GM19397 (cell line): Measurements from ENCODE around the gene HMG20A.
"Not testable (repeated sequence)": the region's sequence is repeated elsewhere in the genome, so short reads cannot be mapped to it uniquely, and the experiment has no call there.

Experiments used
- ATAC-seq: cut with Tn5 transposase; IDR thresholded peaks from one replicate; pipeline ENCODE4 v1.9.1; 2021; ENCODE audit warnings: mild to moderate bottlenecking, moderate library complexity; ENCODE audit not compliant: unreplicated experiment

The HMG20A gene

DNA sequence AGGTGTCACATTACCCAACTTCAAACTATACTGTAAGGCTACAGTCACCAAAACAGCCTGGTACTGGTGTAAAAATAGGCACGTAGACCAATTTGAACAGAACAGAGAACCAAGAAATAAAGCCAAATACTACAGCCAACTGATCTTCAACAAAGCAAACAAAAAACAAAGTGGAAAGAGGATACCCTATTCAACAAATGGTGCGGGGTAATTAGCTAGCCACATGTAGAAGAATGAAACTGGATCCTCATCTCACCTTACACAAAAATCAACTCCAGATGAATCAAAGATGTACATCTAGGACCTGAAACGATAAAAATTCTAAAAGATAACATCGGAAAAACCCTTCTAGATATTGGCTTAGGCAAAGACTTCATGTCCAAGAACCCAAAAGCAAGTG lies 13.8 kb upstream of the HMG20A start:
- ATAC-seq: no peak

DNA sequence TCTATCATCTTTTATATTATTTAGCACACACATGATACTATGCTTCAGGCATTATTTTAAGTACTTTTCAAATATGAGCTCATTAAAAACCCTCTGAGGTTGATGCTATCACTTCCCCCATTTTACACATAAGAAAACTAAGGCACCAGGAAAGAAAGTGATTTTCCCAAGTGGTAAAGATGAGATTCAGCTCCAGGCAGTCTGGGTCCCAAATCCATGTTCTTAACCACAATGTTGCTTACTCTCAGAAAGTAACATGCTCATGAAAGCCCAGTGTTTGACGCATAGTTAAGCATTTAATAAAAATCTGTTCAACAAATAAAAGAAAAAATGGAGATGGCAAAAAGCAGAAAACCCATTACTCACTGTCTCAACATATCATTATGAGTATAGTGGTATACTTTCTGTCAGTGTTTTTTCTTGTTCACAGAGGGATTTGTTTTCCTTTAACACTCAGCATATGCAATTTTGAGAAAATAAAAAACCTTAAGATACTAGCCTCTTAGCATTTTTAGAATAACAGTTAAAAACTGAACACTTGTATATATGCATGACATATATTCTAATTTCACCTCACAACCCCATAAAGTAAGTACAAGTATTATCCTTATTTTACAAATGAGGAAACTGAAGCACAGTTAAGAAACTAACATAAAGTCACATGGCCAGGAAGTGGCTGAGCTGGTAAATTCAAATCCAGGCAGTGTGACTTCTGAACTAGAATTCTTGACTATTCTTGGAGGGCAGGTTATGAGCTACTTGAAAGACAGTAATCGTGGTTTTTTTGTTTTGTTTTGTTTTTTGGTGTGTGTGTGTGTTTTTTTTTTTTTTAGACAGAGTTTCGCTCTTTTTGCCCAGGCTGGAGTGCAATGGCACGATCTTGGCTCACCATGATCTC lies 11.2 kb upstream of the HMG20A start:
- peak; percentile 75 for ATAC-seq

DNA sequence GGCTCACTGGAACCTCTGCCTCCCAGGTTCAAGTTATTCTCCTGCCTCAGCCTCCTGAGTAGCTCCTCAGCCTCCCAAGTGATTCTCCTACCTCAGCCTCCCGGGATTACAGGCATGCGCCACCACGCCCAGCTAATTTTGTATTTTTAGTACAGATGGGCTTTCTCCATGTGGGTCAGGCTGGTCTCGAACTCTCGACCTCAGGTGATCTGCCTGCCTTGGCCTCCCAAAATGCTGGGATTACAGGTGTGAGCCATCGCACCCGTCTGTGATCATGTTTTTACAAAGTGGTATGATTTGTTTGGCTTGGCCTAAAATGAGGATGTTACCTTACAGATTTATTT lies 10.6 kb upstream of the HMG20A start:
- ATAC-seq: not testable (repeated sequence)

DNA sequence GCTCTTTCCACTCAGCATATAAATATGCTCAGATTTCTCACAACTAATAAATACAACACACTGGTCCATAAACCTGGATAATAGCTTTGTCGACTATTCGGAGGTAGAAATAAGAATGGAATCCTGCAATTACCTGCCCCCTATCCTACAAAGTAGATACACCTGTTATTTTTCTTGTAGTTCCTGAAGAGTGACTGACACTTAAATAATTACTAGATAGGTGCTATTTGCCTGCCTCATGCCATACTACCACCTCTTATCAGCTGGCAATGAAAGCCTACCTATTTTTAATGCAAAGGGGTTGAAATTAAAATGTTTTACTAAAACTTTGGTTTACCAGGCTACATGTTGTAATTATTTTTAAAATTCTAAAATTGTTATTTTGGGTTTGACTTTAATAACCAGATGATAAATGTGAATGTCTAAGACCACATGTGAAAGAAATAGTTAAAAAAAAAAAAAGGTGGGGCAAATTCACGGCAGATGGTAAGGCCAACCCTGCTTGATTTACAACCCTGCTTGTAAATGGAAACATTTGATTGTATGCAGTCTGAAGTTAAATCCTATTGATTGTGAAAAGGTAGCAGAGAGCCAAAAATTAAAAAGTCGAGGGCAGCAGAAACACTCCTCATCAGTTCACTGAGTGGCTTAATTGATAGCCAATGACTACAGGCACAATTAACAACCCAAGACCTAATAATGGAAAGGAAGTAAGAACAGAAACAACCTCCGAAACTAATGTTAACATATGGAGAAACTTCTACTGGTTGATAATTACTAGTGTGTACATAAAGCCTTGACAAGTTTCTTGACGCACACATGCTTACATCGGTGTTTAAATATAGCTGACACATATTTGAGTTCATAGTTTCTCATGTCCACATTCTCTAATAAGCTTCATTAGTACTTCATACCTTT lies 9.7 kb upstream of the HMG20A start:
- no peak for ATAC-seq

DNA sequence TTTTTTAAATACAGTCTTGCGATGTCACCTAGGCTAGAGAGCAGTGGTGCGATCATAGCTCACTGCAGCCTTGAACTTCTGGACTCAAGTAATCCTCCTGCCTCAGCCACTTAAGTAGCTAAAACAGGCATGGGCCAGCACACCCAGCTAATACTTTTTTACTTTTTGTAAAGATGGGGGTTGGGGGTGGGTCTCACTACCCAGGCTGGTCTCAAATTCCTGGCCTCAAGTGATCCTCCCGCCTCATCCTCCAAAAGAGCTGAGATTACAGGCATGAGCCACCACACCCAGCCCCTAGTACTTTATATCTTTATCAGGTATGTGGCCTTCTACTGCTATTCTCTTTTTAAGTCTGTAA lies 9.1 kb upstream of the HMG20A start:
- ATAC-seq: no peak

DNA sequence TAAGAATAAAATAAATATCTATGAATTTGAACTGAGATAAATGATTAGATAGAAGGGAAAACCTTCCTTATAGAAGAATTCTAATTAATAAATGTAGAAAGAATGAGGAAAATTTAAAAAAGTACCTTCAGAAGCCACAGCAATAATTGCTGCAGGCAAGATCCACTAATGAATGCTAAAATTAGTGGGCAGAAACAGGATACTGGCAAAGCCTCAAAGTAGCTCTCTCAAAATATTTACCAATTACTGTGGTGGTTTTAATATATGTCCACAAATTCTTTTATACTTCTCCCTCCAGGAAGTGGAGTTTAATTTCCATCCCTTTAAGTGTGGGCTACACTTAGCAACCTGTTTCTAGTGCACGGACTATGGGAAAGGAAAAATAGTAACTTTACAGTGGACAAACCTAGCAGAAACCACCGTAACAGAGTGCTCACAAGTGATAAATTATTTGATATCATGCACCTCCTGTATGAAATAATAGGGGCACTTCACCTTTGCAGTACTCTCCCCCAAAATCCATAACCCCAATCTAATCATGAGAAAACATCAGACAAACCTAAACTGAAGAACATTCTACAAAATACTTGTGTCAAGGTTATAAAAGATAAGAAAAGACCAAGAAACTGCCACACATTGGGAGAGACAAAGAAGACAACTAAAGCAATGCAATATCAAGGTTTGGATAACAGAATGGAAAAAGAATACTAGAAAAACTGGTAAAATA lies 7.6 kb upstream of the HMG20A start:
- ATAC-seq: no peak

DNA sequence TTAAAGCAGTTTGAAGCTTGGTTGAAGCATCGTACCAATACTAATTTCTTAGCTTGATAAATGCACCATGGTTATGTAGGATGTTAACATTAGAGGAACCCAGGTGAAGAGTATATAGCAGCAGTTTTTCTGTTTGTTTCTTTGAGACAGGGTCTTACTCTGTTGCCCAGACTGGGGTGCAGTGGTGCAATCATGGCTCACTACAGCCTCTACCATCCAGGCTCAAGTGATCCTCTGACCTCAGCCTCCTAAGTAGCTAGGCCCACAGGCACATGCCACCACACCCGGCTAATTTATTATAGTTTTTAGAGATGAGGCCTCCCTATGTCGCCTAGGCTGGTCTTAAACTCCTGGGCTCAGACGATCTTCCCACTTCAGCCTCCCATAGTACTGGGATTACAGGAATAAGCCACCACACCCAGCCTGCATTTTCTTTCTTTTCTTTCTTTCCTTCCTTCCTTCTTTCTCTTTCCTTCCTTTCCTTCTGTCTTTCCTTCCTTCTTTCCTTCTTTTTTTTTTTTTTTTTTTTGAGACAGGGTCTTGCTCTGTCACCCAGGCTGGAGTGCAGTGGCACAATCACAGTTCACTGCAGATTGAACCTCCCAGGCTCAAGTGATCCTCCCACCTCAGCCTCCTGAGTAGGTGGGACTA lies 6.9 kb upstream of the HMG20A start:
- ATAC-seq: no peak

DNA sequence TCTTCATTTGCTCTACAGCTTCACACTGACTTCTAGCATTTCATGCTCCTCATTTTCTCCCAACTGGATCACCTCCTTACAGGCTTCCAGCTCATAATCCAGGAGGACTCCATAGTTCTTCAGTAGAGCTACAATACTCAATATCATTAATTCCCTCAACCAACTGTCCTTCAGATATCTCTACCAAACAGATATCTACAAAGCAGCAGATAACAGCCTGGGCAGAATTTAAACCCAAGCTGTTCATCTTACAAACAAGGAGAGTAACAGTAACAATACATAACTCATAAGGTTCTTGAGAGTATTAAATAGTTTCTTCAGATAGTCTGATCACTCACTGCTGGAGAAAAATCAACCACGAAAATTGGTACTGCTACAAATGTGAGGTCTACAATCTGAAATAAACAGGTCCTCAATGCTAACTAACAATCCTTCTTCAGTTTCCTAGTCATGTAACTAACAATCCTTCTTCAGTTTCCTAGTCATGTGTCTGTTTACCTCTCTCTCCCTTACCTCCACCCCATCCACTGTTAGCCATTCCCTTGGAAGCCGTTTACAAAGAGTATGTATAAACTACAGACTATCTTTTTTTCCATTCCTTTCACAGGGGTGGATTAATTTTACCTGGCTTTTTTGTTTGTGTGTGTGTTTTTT lies 5.8 kb upstream of the HMG20A start:
- no peak for ATAC-seq

DNA sequence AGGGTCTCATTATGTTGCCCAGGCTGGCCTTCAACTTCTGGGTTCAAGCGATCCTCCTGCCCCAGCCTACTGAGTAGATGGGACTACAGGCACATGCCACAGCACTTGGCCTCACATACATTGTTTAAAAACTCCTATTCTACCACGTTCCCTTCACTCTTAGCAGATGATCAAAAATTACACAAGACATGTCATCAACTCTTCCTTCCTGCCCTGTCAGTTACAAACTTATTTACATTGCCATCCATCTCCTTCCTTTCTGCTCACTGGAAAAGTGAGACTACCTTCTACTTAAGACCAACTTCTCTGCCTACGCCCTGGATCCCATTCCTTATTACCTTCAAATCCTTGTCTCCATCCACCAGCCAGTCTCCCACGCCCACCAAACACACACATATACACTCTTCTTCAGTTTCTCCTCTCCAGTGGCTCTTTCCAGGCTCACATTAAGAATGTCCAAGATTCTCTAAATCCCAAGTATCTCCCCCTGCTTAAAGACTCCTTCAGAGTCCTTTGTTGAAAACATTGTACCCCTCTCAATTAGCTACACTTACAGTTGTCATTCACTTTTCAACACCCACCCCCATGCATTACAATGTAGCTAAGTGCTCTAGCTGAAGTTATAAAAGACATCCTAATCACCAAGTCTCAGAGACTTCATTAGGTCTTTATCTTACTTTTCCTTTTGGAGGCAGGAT lies 5.1 kb upstream of the HMG20A start:
- no peak for ATAC-seq

DNA sequence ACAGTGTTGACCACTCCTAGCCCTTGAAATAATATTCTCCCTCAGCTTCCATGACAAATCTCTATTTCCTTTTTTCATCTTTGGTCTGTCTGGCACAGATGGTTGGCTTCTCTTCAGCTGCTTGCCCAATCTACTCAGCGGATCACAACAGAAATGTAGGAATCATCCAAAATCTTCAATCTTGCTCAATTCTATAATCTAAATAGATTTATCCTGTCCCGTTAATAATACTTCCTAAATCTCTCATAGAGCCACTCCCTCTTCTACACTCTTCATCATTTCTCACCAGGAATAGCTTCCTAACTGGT lies 4.6 kb upstream of the HMG20A start:
- ATAC-seq: no peak

DNA sequence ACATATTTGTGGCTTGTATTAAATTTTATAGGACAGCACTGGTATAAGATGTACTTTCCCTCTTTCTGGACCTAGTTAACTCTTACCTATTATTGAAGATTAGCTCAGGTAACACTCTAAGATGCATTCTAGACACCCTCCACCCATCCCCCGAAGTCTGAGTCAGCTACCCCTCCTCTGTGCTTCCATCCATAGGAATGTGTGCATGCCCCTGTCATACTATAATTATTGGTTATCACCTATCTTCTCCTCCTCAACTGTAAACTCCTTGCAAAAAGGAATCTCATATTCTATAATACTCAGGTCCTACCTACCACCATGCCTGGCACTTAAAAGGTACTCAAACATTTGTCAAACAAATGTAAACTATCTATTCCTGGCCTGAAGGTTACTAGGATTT lies 3.7 kb upstream of the HMG20A start:
- ATAC-seq: no peak

DNA sequence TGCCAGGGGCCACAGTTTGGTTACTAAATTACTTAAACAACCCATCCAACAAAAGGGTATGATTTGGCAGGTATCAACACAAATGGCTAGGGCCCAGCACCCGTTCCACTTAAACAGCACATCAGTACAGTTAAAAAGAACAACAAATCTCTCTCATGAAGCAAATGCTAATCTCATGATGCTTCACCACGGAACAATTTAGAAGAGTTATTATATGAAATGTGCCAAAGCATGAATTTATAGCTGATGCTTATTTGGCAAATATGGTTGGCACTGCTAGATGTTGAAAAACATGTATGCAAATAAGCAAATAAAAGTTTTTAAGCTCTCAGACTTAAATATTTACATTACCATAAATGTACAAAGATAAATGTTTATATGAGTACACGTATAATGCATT lies 3.1 kb upstream of the HMG20A start:
- no peak for ATAC-seq

DNA sequence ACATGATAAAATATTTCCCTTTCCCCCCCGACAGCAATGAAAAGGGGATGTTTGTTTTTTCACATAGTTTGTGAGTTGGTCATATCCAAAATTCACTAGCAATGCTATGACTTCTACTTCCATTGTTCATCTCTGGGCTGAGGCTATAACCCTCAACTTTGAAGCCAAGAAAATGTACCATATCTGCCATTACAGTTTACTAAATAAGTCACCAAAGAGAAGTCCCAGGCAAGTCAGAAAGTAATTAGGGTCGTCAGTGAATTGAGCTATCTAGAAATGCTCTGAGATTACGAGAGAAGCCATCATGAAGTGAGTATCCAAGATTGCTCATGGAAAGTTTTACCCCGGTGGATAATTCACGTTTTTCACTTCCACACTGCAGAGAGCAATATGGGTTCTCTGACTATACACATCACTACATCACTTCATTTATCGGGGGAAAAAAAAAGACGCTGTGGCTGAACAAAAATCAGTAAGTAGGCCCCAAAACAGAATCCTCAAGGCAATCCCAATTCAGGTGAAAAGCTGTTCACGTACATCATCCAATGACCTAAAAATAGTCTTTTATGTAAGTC lies 2.2 kb upstream of the HMG20A start:
- no peak for ATAC-seq

DNA sequence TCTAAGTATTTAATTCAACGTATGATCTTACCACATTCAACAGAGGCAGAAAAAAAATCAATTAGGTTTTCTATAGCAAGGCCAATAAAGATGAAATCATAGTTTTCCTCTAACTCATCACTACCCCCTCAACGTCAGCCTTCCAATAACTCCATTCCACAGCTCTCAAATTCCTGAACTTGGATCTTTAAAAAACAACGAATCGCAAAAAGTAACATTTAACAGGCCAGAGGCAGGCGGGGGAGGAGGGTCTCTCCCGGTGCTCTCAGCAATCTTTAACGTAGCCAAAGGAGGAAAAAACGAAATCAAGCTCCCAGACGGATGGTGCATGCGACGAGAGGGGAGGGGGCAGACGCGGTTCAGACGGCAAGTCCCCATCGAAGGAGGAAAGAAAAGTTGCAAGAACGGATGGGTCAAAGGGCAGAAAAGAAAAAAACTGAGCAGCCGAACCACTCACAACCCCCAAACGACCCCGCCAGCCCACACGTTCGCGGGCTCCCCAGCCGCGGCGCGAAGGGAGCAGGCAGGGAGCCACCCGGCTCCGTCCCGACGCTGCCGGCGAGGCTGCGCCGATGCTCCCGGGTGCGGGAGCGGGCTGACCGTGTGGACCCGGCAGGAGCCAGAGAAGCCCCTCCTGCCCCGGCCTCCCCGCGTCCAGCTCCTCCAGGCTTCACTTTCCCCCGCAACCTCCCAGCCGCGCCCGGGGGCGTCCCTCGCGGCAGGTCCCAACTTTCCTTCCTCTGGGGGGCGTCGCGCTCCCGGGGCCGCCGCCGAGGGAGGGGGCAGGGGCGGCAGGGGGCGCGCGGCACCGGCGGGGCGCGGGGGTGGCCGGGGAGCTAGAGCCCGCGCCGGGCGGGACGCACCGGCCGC lies 1.5 kb upstream of the HMG20A start:
- ATAC-seq: peak; percentile 6

DNA sequence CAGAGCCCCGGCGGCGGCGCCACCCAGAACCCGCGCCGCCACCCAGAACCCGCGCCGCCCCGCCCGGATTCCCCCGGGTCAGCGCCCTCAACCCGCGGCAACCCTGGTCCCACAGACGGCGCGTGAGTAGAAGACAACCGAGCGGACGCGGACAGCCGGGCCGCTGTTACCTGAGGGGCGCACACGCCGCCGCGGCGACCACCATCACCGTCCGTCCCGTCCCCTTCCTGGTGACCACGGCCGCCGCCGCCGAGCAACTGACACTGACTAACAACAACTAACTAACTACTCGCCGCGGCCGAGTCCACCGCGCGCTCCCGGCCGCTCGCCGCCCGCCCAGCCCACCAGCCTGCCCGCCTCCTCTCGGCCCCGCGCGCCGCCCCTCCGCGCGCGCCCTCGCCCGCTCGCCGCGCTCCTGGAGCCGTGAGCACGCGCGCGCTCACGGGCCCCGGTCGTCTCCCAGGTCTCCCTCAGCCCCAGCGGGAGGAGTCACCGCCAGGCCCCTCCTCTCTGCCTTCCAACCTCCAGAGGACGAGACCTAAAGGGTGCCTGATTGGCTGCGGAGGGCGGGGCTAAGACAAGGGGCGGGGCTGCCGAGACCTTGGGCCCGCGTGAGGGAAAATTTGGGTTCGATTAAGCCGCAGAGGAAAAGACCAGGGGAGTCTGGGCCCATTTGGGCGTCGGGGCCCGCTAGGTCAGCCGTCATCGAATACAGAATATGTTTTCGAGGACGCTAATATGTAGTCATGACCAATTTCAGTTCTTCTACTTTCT lies 665 bp upstream of the HMG20A start, which contains the start of gene PEAK1:
PEAK1 (minus strand) TSS at position 269 of the 774 bp plus-strand sequence. CDS start 238,178 bp downstream, outside the sequence.
- peak; percentile 90 for ATAC-seq

DNA sequence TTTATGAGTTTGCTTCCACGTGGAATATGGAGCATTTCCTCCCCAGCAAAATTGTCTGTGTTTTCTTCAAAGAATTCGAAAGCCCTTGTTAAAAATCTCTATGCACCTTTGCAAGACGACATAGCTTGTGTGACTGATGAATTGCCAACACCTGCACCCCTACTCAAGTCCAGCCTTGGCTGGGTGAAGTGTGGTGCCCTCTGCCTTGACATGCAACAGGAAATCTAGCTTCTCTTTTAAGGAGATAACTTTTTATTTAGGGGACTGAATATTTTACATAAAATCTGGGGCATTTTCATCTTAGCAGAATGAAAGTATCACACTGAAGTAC lies 647 bp downstream of the HMG20A start:
- ATAC-seq: no peak

DNA sequence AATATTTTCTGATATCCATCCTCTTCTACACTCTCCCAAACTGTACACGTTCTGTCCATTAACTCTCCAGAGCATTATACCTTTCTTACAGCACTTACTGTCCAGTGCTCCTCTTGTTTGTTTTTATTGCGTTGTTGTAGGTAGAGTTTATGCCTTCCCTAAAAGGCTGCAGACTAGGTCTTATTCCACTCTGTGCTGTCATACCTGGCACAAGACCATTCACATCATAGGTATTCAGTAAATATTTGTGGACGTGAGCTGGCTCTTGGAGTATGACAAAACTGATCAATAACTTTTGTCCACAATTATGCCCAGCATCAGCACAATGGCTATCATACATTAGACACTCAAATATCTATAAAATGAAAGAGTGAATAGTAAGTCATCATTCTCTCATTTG lies 4.4 kb downstream of the HMG20A start:
- ATAC-seq: no peak

DNA sequence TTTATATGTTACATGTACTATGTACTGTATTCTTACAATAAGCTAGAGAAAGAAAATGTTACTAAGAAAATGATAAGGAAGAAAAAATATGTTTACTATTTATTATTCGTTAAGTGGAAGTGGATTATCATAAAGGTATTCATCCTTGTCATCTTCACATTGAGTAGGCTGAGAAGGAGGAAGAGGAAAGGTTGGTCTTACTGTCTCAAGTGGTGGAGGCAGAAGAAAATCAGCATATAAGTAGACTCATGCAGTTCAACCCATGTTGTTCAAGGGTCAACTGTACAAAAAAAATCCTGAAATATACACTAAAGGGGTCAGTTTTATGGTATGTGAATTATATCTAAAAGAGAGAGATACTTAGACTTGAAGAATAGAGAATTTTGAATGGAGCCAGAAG lies 5.7 kb downstream of the HMG20A start:
- no peak for ATAC-seq
